HEK293 (cell line): ENCODE measurements around the gene ILF3.

ENCODE experiments used
- CTCF ChIP-seq: fragments of 450-650 bp; formaldehyde crosslinking; IDR thresholded peaks from 2 replicates; pipeline ENCODE4 v1.5.1; 2016; ENCODE audit warnings: missing biosample characterization, missing genetic modification characterization
- OSR2 ChIP-seq: fragments of 450-650 bp; formaldehyde crosslinking; IDR thresholded peaks from 2 replicates; pipeline ENCODE4 v1.5.1; 2016; ENCODE audit warnings: missing biosample characterization, missing genetic modification characterization
- TCF7L2 ChIP-seq: IDR thresholded peaks from 2 replicates; pipeline ENCODE4 v1.6.1; 2011; ENCODE audit warnings: low read depth, mild to moderate bottlenecking, inconsistent platforms, low read length, moderate library complexity, borderline replicate concordance
- ZBTB17 ChIP-seq: fragments of 450-650 bp; formaldehyde crosslinking; IDR thresholded peaks from 2 replicates; pipeline ENCODE4 v1.5.1; 2016; ENCODE audit warnings: missing biosample characterization, missing genetic modification characterization
- ZBTB20 ChIP-seq: fragments of 450-650 bp; formaldehyde crosslinking; IDR thresholded peaks from 2 replicates; pipeline ENCODE4 v1.5.1; 2016; ENCODE audit warnings: missing biosample characterization, missing genetic modification characterization
- ZBTB44 ChIP-seq: fragments of 450-650 bp; IDR thresholded peaks from 2 replicates; pipeline ENCODE4 v1.5.1; 2018; ENCODE audit warnings: missing biosample characterization, mild to moderate bottlenecking, missing genetic modification characterization
- ZNF114 ChIP-seq: fragments of 450-650 bp; formaldehyde crosslinking; IDR thresholded peaks from 2 replicates; pipeline ENCODE4 v1.5.0; 2017; ENCODE audit warnings: missing biosample characterization, missing genetic modification characterization
- ZNF121 ChIP-seq: fragments of 450-650 bp; formaldehyde crosslinking; IDR thresholded peaks from 2 replicates; pipeline ENCODE4 v1.5.1; 2016; ENCODE audit warnings: missing biosample characterization, missing genetic modification characterization
- ZNF350 ChIP-seq: fragments of 450-650 bp; formaldehyde crosslinking; IDR thresholded peaks from 2 replicates; pipeline ENCODE4 v1.5.0; 2017; ENCODE audit warnings: missing biosample characterization, mild to moderate bottlenecking, missing genetic modification characterization
- ZNF449 ChIP-seq: fragments of 450-650 bp; formaldehyde crosslinking; IDR thresholded peaks from 2 replicates; pipeline ENCODE4 v1.5.1; 2017; ENCODE audit warnings: missing biosample characterization, mild to moderate bottlenecking, missing genetic modification characterization, moderate library complexity
- ZNF747 ChIP-seq: fragments of 450-650 bp; formaldehyde crosslinking; IDR thresholded peaks from 2 replicates; pipeline ENCODE4 v1.5.1; 2016; ENCODE audit warnings: missing biosample characterization, missing genetic modification characterization

GRCh38 chr19:10717356-10718204 is 63.4 kb downstream of the ILF3 start, which contains the start of gene DNM2:
- TF ChIP-seq ZBTB20 (tag by site-specific recombination) (peak; percentile 70), ZNF350 (no peak), CTCF (tag by site-specific recombination) (peak; percentile 92), ZBTB44 (tag by site-specific recombination) (peak; percentile 54; the same call in 1 of the 2 replicates), ZNF121 (no peak), ZBTB17 (tag by site-specific recombination) (peak; percentile 95), ZNF449 (tag by site-specific recombination) (no peak), ZNF114 (tag by site-specific recombination) (no peak), TCF7L2 (no peak), OSR2 (tag by site-specific recombination) (0 out of 2 replicates have a peak, but pooled peaks have one; percentile 7), ZNF747 (tag by site-specific recombination) (no peak)
